ENCODE results near the gene RETREG3. TPM values are rescaled to one million over a fixed set of nuclear protein-coding genes. Genes with fewer than 3 reads are reported as not detected.
A peak's percentile ranks its signal among the peaks of the same experiment; 100 is the strongest.

The RETREG3 gene
- total and polyA plus RNA-seq, 2 donors (not counting 1 experiment from before 2014, with no cell fraction given) = 44.1 to 108 TPM

DNA sequence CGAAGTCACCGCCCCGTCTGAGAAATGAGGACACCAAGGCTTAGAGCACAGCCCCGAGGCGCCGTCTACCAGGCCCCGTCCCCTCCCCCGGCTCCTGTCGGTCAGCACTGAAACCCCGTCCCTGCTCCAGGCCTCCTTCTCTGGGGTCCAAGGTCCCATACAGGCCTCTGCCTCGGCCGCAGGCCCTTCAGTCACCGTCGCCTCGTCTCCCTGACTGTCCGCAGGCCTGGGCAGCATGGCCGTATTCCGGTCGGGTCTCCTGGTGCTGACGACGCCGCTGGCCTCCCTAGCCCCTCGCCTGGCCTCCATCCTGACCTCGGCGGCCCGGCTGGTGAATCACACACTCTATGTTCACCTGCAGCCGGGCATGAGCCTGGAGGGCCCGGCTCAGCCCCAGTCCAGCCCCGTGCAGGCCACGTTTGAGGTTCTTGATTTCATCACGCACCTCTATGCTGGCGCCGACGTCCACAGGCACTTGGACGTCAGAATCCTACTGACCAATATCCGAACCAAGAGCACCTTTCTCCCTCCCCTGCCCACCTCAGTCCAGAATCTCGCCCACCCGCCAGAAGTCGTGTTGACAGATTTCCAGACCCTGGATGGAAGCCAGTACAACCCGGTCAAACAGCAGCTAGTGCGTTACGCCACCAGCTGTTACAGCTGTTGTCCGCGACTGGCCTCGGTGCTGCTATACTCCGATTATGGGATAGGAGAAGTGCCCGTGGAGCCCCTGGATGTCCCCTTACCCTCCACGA, 46.6 kb downstream of the RETREG3 start:
- no peaks in the 10 kb centered on the region for H3K27me3 ChIP-seq (replicated peaks in 1 of 4; ENCODE audit: control extremely low read depth in 1 of 4, control insufficient read depth in 3 of 4, insufficient read depth in 4 of 4, low read length in 3 of 4)
- peak overlapping the region; percentile 68 to 87 for H3K27ac ChIP-seq (ENCODE audit: low read length in 2 of 2)
- peaks cover 58% of the 10 kb centered on the region for H3K79me2 ChIP-seq (ENCODE audit: control insufficient read depth, insufficient read depth, low read length)
- H3K36me3 ChIP-seq (replicated peaks in 1 of 2; ENCODE audit: control extremely low read depth in 1 of 2, control insufficient read depth in 1 of 2, extremely low read depth in 1 of 2, insufficient read depth in 2 of 2, low read length in 1 of 2) = peaks cover 0 to 26% of the 10 kb centered on the region in 2 experiments
- H3K4me2 ChIP-seq (replicated peaks; ENCODE audit: low read depth, low read length, poor library complexity, severe bottlenecking) = peak overlapping the region; percentile 80
- DNase-seq (no peak), ATAC-seq (ENCODE audit: low read depth) (no peak)
- TF ChIP-seq, protein P1, sequence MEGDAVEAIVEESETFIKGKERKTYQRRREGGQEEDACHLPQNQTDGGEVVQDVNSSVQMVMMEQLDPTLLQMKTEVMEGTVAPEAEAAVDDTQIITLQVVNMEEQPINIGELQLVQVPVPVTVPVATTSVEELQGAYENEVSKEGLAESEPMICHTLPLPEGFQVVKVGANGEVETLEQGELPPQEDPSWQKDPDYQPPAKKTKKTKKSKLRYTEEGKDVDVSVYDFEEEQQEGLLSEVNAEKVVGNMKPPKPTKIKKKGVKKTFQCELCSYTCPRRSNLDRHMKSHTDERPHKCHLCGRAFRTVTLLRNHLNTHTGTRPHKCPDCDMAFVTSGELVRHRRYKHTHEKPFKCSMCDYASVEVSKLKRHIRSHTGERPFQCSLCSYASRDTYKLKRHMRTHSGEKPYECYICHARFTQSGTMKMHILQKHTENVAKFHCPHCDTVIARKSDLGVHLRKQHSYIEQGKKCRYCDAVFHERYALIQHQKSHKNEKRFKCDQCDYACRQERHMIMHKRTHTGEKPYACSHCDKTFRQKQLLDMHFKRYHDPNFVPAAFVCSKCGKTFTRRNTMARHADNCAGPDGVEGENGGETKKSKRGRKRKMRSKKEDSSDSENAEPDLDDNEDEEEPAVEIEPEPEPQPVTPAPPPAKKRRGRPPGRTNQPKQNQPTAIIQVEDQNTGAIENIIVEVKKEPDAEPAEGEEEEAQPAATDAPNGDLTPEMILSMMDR (IDR thresholded peaks at IDR 0.05) = no peak
- TF ChIP-seq EZH2 (IDR thresholded peaks at IDR 0.05; ENCODE audit: borderline replicate concordance, insufficient read depth, low read depth, low read length, poor library complexity, severe bottlenecking) = no peak
- peak overlapping the region; percentile 93 for H3K9ac ChIP-seq (ENCODE audit: low read length)
- H4K20me1 ChIP-seq (ENCODE audit: control insufficient read depth, insufficient read depth, low read length, poor library complexity, severe bottlenecking) = peaks cover 12% of the 10 kb centered on the region
- H2AFZ ChIP-seq (ENCODE audit: insufficient read depth, low read depth, low read length, poor library complexity, severe bottlenecking) = peak overlapping the region; percentile 79
- intact Hi-C loops (cut with micrococcal nuclease) = loop anchor here (1.0 kb wide), 3 partner anchors 8 to 15 kb away; partner anchors contain the start of gene PSMC3IP
- peak overlapping the region; percentile 76 to 99 (median 93) for H3K4me3 ChIP-seq (ENCODE audit: control extremely low read depth in 1 of 5, extremely low read depth in 1 of 5, insufficient read depth in 1 of 5, low read depth in 2 of 5, low read length in 4 of 5)
- peaks cover 27 to 38% of the 10 kb centered on the region in 2 donors for H3K4me1 ChIP-seq (ENCODE audit: control insufficient read depth in 2 of 2, insufficient read depth in 2 of 2, low read length in 2 of 2)
- H3K4me1 Mint-ChIP-seq = peaks cover 40% of the 10 kb centered on the region
- peak overlapping the region; percentile 97 for H3K4me3 Mint-ChIP-seq
- CTCF ChIA-PET = interaction anchor here (0.7 to 6.4 kb wide), 2 partner anchors 15 to 35 kb away, joined by 3 to 51 read pairs; partner anchors contain the start of gene PSMC3IP
- no peaks in the 10 kb centered on the region for H3K27me3 Mint-ChIP-seq
- no peaks in the 10 kb centered on the region for H3K9me3 Mint-ChIP-seq (ENCODE audit: insufficient read depth)
- POLR2A ChIA-PET = interaction anchor here (0.8 to 2.1 kb wide), 2 partner anchors 8 to 15 kb away, joined by 3 to 6 read pairs; partner anchors contain the start of gene PSMC3IP
- 18% methylated on average over 48 of the region's 48 CpGs for WGBS (ENCODE audit: insufficient coverage)
- H3K27ac Mint-ChIP-seq = peak overlapping the region; percentile 96
- no peaks in the 10 kb centered on the region for H3K9me3 ChIP-seq (ENCODE audit: control extremely low read depth in 1 of 3, control insufficient read depth in 2 of 3, insufficient read depth in 1 of 3, low read length in 2 of 3)

Measured in B cell (primary cell).